RKO (cell line): ENCODE results near the gene PEX6.
A peak's percentile ranks its signal among the peaks of the same experiment; 100 is the strongest.
"Not testable (repeated sequence)": the region's sequence is repeated elsewhere in the genome, so short reads cannot be mapped to it uniquely, and the experiment has no call there.

Experiments
- DNase-seq: peaks from one replicate; pipeline ENCODE4 v3.0.0-alpha.2; 2016; ENCODE audit warnings: low spot score

PEX6 gene

GRCh38 chr6:42966571-42966970 is 12.4 kb downstream of the PEX6 start:
- DNase-seq: no peak

GRCh38 chr6:42963855-42964605 is 15.0 kb downstream of the PEX6 start:
- no peak for DNase-seq

GRCh38 chr6:42963179-42963854 is 15.7 kb downstream of the PEX6 start:
- no peak for DNase-seq

- no peak for DNase-seq
Measured at GRCh38 chr6:42962502-42963178, 16.3 kb downstream of the PEX6 start.

GRCh38 chr6:42962096-42962495 is 16.9 kb downstream of the PEX6 start:
- no peak for DNase-seq

- no peak for DNase-seq
Measured at GRCh38 chr6:42961020-42961470, 17.9 kb downstream of the PEX6 start.

GRCh38 chr6:42960243-42961019 is 18.6 kb downstream of the PEX6 start, which contains the start of gene GNMT:
Gene GNMT (plus strand): TSS chr6:42960754. CDS start chr6:42960768, 14 bp downstream.
- DNase-seq: no peak

GRCh38 chr6:42959917-42960242 is 19.1 kb downstream of the PEX6 start:
- DNase-seq: no peak

GRCh38 chr6:42958125-42958524 is 20.9 kb downstream of the PEX6 start:
- peak; percentile 35 for DNase-seq

GRCh38 chr6:42954405-42954804 is 24.6 kb downstream of the PEX6 start:
- DNase-seq: not testable (repeated sequence)

- DNase-seq: no peak
Measured at GRCh38 chr6:42952389-42952788, 26.6 kb downstream of the PEX6 start.

GRCh38 chr6:42947950-42948349 is 31.0 kb downstream of the PEX6 start:
- no peak for DNase-seq

GRCh38 chr6:42942444-42942843 is 36.5 kb downstream of the PEX6 start:
- DNase-seq: no peak

- not testable (repeated sequence) for DNase-seq
Measured at GRCh38 chr6:42941356-42941755, 37.6 kb downstream of the PEX6 start.

- DNase-seq: no peak
Measured at GRCh38 chr6:42940493-42941045, 38.4 kb downstream of the PEX6 start.

- DNase-seq: no peak
Measured at GRCh38 chr6:42939810-42940167, 39.2 kb downstream of the PEX6 start.

GRCh38 chr6:42938987-42939809 is 39.8 kb downstream of the PEX6 start:
- DNase-seq: no peak

GRCh38 chr6:42938428-42938796 is 40.6 kb downstream of the PEX6 start:
- DNase-seq: no peak

- peak; percentile 38 for DNase-seq
Measured at GRCh38 chr6:42937548-42938427, 41.2 kb downstream of the PEX6 start.

GRCh38 chr6:42936398-42936797 is 42.6 kb downstream of the PEX6 start:
- DNase-seq: no peak
